NT2/D1 (cell line): Measurements from ENCODE around the gene MORN1.
A peak's percentile ranks its signal among the peaks of the same experiment; 100 is the strongest.

Source experiments
- DNase-seq: peaks from one replicate; pipeline ENCODE4 v3.0.0-alpha.2; 2011; ENCODE audit warnings: low read depth, low spot score
- H3K27me3 ChIP-seq: 2 replicates; pipeline ENCODE4 v1.6.0; 2011; ENCODE audit warnings: mild to moderate bottlenecking; ENCODE audit not compliant: insufficient read length, insufficient read depth
- H3K36me3 ChIP-seq: 2 replicates; pipeline ENCODE4 v1.6.1; 2011; ENCODE audit warnings: mild to moderate bottlenecking, low read length, mixed read lengths; ENCODE audit not compliant: insufficient read depth, insufficient read length
- H3K4me1 ChIP-seq: 2 replicates; pipeline ENCODE4 v1.5.1; 2011; ENCODE audit not compliant: insufficient read depth, insufficient read length
- H3K4me3 ChIP-seq: 2 replicates; pipeline ENCODE4 v1.5.1; 2011; ENCODE audit warnings: low read depth; ENCODE audit not compliant: insufficient read length
- H3K9ac ChIP-seq: 2 replicates; pipeline ENCODE4 v1.6.0; 2011; ENCODE audit warnings: low read depth; ENCODE audit not compliant: insufficient read length
- H3K9me3 ChIP-seq: 2 replicates; pipeline ENCODE4 v1.5.1; 2011; ENCODE audit warnings: mild to moderate bottlenecking, low read length; ENCODE audit not compliant: insufficient read depth
- SUZ12 ChIP-seq: IDR thresholded peaks from 2 replicates; pipeline ENCODE4 v1.6.1; 2011; ENCODE audit not compliant: insufficient read length, insufficient read depth; ENCODE audit errors: extremely low read depth
- YY1 ChIP-seq: IDR thresholded peaks from 2 replicates; pipeline ENCODE4 v1.6.1; 2011; ENCODE audit not compliant: insufficient read length, insufficient read depth
- ZNF274 ChIP-seq: IDR thresholded peaks from 2 replicates; pipeline ENCODE4 v1.6.1; 2011; ENCODE audit warnings: mild to moderate bottlenecking, low read depth, low read length

MORN1 gene

DNA sequence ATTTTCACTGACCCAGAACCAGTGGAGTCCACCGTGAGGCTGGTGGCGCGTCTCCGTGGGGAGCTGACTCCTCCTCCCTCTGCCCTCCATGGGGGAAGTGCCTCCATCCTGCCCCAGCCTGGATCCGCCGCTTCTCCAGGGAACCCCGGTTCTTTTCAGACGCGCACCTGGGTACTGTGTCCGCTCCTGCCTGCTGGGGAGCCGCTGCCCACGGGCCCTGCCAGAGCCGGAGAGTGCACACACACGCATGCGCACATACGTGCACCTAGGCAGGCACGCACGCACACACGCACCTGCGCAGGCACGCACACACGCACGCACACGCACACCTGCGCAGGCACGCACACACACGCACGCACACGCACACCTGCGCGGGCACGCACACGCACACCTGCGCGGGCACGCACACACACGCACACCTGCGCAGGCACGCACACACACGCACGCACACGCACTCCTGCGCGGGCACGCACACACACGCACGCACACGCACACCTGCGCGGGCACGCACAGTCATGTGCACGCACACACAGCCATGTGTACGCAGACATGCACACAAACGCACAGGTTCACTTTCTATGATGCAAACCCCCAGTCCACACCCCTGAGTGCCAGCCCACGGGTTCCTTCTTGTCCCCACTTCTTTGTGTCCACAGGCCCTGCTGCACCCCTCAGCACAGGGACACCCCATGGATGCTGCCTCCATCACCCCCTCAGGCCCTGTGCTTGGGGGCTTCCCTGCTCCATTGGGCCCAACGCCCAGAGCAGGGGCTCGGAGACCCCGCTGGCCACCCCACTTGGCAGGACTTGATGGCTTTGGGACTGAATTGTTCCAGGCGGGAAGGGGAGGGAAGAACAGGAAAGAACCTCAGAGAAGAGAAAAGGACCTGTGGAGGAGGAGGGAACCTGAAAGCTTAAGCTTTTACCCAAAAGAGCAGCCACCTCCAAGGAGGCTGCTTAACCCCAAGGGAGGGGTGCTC, 42.7 kb downstream of the MORN1 start:
- no peaks in the 10 kb centered on the region for H3K9me3 ChIP-seq
- no peak for TF ChIP-seq ZNF274
- no peak for TF ChIP-seq SUZ12
- TF ChIP-seq YY1 = no peak
- H3K36me3 ChIP-seq = no peaks in the 10 kb centered on the region
- peaks cover 6% of the 10 kb centered on the region for H3K4me1 ChIP-seq
- no peak for DNase-seq
- H3K9ac ChIP-seq = peak overlapping the region; percentile 4
- H3K27me3 ChIP-seq = no peaks in the 10 kb centered on the region
- no peak overlapping the region for H3K4me3 ChIP-seq

DNA sequence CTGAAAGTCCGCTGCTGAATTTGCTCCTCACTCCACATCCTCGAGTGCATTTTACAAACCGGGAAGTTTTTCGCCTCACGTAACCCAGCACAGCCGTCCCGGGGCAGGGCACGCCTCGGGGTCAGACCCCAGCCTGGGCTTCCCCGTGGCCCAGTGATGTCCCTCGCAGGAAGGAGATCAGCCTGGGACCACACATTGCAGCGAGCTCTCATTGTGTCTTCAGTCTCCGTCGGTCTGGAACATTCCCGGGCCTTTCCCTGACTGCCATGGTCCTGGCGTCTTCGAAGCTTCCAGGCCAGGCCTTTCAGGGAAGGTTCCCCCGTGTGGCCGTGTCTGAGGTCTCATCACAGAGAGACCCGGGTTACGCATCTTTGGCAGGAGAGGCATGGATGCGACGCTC, 43.5 kb downstream of the MORN1 start:
- H3K27me3 ChIP-seq = no peaks in the 10 kb centered on the region
- no peaks in the 10 kb centered on the region for H3K9me3 ChIP-seq
- TF ChIP-seq SUZ12 (no peak), YY1 (no peak), ZNF274 (no peak)
- H3K9ac ChIP-seq = no peak overlapping the region
- H3K4me3 ChIP-seq = no peak overlapping the region
- no peak for DNase-seq
- H3K4me1 ChIP-seq = peaks cover 6% of the 10 kb centered on the region
- no peaks in the 10 kb centered on the region for H3K36me3 ChIP-seq

DNA sequence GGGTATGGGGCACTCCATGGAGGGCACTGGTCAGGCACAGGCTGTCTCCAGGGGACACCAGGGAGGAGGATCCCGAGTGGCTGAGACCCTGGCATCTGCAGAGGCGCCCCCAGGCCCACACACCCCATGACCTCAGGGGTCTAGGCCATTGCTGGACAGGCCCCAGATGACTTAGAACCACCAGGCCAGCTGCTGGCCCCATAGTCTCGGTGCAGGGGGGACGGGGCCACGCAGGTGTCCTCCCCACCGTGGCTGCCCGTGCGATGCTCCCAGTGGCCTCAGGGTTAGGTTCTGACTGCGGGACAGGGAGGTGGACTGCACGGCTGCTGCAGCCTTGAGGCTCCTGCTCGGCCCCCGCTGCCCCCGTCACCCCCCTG, 44.0 kb downstream of the MORN1 start:
- TF ChIP-seq YY1 = no peak
- no peak for TF ChIP-seq SUZ12
- TF ChIP-seq ZNF274 = no peak
- Histone ChIP-seq H3K36me3 (no peaks in the 10 kb centered on the region), H3K27me3 (no peaks in the 10 kb centered on the region), H3K4me1 (peaks cover 6% of the 10 kb centered on the region), H3K4me3 (no peak overlapping the region), H3K9ac (no peak overlapping the region), H3K9me3 (no peaks in the 10 kb centered on the region)
- no peak for DNase-seq

DNA sequence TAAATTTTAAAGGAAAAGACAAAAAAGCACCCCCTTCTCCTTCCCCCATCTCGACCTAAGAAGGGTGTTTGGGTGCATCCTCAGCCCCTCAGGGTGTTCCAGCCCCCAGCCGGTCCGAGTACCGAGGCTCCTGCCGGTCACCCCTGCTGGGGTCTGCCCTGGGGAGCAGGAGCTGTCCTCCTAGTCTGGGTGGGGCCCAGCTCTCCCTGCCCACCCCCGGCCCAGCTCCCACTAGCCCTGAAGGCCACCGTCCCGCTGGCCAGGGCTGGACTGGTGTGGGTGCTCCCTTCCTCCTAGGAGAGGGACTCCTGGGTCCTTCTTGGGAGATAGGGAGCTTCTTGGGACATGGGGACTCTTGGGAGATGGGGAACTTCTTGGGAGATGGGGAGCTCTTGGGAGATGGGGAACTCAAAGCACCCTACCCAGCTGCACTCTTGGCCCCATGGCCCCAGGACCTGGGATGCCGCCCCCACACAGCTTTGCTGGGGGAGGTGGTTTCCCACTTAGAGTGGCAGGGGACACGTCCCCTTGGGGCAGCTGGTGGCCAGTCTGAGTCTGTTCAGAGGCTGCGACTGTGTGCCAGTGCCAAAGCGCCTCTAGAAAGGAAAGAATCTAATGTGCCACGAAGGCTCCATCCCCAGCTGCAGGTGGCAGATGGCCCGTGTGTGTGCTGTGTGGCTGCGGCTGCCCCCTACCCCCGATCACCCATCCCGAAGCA, 44.5 kb downstream of the MORN1 start:
- H3K27me3 ChIP-seq = no peaks in the 10 kb centered on the region
- no peaks in the 10 kb centered on the region for H3K9me3 ChIP-seq
- DNase-seq = no peak

DNA sequence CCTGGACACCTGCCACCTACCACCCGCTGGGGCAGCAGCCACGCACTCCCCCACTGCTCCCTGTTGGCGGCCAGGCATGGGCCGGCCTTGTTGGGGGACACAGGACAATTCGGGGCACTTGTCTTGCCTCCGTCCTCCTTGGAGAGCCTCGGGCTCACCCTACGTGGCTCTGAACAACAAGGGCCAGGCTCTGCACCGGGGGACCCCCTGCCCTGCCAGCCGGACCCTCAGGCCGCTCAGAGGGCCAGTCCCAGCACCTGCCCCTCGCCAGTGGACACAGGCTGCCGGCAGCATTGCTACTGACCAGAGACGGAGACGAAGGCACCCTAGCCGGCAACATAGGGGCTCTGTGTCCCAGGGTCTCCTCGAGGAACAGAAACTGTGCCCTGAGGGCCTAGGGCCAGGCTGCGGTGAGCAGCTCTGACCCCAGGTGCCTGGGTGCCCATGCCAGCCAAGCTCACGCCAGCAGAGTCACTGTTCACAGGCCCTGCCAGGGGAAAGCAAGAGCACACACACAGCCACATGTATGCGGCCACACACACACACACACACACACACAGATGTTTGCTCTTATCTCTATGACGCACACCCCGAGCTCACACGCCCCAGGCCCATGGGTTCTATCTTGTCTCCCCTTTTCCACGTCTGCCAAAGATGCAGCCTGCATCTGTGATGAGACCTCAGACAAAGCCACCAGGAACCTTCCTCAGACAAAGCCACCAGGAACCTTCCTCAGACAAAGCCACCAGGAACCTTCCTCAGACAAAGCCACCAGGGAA, 45.9 kb downstream of the MORN1 start:
- Histone ChIP-seq H3K4me1 (peaks cover 6% of the 10 kb centered on the region), H3K9ac (no peak overlapping the region), H3K4me3 (no peak overlapping the region), H3K36me3 (no peaks in the 10 kb centered on the region), H3K27me3 (no peaks in the 10 kb centered on the region), H3K9me3 (no peaks in the 10 kb centered on the region)
- no peak for DNase-seq
- TF ChIP-seq ZNF274 = no peak
- no peak for TF ChIP-seq YY1
- TF ChIP-seq SUZ12 = no peak

More for the DNA sequence above, 44.5 kb downstream of the MORN1 start:
- H3K36me3 ChIP-seq = no peaks in the 10 kb centered on the region
- TF ChIP-seq SUZ12 (no peak), YY1 (no peak), ZNF274 (no peak)
- no peak overlapping the region for H3K4me3 ChIP-seq
- peaks cover 6% of the 10 kb centered on the region for H3K4me1 ChIP-seq
- H3K9ac ChIP-seq = no peak overlapping the region

DNA sequence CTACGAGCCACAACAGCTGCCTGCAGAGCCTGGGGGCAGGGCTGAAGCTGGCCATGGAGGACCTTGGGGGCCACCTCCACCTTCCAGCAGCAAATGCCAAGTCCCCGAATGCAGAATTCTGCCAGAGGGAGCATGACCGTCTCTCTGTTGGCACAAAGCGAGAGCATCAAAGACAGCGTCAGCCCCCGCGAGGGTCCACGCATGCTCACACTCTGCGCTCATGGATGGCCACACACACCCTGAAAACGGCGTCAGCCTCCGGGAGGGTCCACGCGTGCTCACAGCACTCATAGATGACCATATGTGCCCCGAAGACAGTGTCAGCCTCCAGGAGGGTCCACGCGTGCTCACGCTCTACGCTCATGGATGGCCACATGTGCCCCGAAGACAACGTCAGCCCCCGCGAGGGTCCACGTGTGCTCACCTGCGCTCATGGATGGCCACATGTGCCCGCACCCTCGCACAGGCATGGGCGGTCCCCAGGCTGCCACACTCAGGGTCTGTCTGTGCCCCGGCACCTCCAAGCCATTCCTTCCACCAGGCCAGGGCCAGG, 46.5 kb downstream of the MORN1 start:
- no peaks in the 10 kb centered on the region for H3K9me3 ChIP-seq
- peaks cover 6% of the 10 kb centered on the region for H3K4me1 ChIP-seq
- no peak for TF ChIP-seq ZNF274
- DNase-seq = no peak
- H3K27me3 ChIP-seq = no peaks in the 10 kb centered on the region
- H3K4me3 ChIP-seq = no peak overlapping the region
- no peak overlapping the region for H3K9ac ChIP-seq
- no peaks in the 10 kb centered on the region for H3K36me3 ChIP-seq

DNA sequence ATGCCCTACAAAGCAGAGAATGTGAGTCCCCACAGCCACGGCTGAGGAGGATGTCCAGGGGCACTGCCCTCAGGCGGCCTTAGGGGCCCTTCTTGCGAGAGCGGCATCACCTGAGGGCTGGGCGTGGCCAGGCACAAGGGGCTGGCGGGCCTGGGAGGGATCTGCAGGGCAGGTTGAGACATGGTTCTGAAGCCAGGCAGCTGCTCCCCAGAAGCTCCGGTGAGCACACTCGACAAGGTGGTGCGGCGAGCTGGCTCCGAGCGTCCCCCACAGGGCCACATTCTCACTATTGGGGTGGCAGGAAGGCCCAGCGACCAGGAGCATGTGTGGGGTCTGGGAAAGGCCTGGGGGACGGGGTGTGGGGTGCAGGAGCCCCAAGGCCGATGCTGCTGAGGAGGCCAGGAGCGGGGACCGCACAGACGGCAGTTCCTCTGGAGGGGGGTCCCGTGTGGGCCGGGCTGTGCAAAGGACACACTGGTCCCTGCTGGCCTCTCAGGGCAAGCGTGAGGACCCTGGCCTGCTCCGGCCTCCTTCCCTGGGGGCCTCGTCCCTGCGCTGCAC, 47.2 kb downstream of the MORN1 start:
- no peak for TF ChIP-seq YY1
- no peak for TF ChIP-seq ZNF274
- TF ChIP-seq SUZ12 = no peak
- Histone ChIP-seq H3K36me3 (no peaks in the 10 kb centered on the region), H3K4me1 (peaks cover 6% of the 10 kb centered on the region), H3K4me3 (no peak overlapping the region), H3K9ac (no peak overlapping the region), H3K9me3 (no peaks in the 10 kb centered on the region), H3K27me3 (no peaks in the 10 kb centered on the region)
- no peak for DNase-seq
